Stimulated activated CD4-positive, alpha-beta T cell treated with anti-CD3 and anti-CD28 coated beads, Interleukin-15, amount 100 ng/mL, for 1 hour (primary cell): Measurements from ENCODE around the gene UBE3A.
A peak's percentile ranks its signal among the peaks of the same experiment; 100 is the strongest.
"Not testable (repeated sequence)": the region's sequence is repeated elsewhere in the genome, so short reads cannot be mapped to it uniquely, and the experiment has no call there.

Experiments used
- DNase-seq, 2 donors: peaks; one replicate each; pipeline ENCODE4 v3.0.0-alpha.2; 2020; ENCODE audit warnings: low read depth in 1 of 2, low spot score in 1 of 2

UBE3A gene

GRCh38 chr15:25438601-25439368 is at the start of gene UBE3A:
TSS of gene UBE3A (minus strand) at chr15:25439024. CDS start at chr15:25409107, 29,917 bp downstream.
- peak; percentile 73 to 87 for DNase-seq

DNA sequence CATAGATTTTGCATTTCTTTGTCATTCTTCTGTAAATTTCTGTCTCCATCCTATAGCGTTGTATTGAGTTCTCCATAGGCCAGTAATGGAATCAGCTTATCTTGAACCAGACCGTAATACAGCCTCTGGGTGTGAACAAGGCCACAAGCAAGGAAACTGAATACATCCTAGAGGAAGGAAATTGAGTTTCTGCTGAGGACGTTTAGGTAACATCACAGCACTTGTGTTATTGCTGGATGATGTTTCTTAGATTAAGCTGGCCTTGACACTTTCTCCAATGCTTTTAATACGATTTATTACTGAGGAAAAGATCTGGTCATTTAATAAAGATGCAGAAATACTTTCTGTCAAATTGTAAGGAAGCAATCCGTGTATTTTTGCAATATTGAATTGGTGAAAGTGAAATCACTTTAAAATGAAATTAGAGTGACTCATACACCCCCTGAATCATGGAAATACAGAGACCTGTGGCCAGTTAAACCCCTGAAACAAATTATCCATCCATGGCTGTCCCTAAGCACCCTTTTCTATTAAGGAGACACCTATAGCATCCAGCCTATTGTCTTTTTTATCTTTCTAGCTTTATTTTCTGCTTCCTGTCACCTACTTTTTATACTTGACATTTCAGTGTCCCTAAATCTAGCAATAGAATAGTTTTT is 48.5 kb upstream of the UBE3A start:
- no peak for DNase-seq

- no peak for DNase-seq
These were observed 47.2 kb upstream of the UBE3A start for GRCh38 chr15:25486051-25486450.

DNA sequence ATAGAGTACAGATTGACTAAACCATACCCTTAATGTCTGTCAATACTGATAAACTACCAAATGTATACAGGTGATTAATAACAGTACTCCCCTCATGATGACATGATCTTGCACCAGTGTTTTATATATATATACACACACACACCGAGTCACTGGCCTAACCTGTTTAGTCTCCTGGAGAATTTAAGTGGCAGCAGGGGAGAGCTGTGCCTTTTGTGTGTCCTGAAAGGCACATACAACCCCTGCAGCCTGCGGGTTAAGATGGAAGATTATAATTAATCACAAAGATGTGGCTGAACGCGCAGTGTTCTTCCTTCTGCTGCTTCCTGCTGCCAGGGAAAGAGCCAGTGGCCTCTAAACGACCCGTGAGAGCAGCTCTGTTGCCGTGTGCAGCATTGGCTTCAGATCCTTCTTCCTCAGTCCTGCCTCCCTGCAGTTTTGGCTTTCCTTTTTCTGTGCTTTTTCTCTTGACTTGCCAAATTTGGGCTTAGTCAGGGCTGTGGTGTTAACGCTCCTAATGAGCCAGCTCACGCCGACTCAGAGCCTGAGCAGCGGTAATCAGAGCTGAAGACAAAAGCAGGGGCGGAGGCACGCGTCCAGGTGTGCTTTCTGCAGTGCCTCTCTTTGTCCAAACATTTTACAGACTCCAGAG is 42.5 kb upstream of the UBE3A start:
- no peak for DNase-seq

DNA sequence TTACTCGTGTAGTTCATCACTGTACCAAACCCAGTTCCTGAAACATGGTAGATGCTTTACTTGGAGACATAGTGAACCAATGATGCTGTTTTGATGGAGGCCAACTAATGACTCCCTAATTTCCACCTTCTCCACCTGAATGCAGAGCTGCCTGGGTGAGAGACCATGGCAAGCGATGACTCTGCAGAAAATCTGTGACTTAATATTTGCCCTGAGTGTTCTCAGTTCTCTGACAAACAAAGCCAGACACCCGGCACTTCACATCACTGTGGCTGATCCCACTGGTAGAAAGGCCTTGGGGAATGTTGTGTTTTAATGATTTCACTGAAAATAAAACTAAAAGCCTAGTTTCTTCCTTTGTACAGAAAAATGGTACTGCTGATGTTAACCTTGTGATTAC is 39.5 kb upstream of the UBE3A start:
- no peak for DNase-seq

DNA sequence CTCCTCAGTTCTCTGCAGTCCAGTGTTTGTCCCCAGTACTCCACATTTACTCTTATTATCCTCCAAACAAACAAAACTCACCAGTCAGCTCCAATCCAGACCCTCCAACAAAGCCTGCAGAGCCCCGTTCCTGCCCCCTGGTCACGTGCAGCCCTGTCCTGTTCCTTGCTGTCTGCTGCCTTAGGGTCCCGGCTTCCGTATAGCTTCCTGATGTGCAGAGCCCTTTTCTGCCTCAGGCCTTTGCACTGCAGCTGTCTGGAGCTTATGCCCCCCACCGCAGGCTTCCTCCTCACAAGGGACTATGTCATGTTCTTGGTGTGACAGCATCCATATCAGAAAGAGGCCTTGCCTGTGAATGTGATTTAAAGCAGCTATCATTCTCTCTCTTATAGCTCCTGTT is 39.0 kb upstream of the UBE3A start:
- DNase-seq, result no peak

DNA sequence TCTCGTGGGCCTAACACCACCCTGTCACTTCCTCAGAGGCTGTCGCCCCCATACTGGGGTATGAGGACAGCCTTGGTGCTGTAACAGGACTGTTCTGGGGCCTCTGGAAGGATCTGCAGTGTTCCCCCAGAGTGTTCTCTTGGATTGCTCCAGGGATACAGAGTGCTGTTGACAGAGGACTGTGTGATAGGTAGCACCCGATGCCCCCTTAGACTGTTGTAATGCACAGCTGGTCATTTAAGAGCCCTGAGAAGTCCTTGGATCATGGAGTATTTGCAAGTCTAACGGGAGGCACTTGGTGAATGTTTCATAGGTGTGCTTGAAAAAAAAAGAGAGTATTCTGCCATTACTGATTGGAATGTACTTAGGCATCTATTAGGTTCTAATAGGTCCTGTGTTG is 35.4 kb upstream of the UBE3A start:
- DNase-seq, result no peak

GRCh38 chr15:25470230-25470629 is 31.4 kb upstream of the UBE3A start:
- no peak for DNase-seq

- DNase-seq, result no peak
These were observed 30.6 kb upstream of the UBE3A start for GRCh38 chr15:25469377-25469776.

GRCh38 chr15:25468611-25469010 is 29.8 kb upstream of the UBE3A start:
- DNase-seq, result no peak

DNA sequence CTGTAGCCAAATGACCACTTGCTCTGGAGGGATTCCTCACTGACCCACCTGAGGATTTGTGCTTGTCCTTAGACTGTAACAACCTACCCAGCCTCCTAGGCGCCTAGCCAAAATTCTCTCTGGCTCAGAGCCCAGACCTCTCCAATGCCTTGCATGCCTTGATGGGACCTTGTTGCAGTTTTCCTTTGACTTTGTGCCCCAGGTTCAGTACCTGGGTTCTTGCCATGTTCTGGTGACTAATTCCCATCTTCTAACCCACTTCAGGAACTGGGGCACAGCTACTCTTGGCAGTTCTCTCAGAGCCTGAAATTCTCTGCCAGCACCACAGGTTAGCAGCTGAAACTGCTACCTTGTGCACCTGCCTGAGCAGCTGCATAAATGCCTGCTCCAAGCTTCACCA is 27.0 kb upstream of the UBE3A start:
- DNase-seq, result no peak

DNA sequence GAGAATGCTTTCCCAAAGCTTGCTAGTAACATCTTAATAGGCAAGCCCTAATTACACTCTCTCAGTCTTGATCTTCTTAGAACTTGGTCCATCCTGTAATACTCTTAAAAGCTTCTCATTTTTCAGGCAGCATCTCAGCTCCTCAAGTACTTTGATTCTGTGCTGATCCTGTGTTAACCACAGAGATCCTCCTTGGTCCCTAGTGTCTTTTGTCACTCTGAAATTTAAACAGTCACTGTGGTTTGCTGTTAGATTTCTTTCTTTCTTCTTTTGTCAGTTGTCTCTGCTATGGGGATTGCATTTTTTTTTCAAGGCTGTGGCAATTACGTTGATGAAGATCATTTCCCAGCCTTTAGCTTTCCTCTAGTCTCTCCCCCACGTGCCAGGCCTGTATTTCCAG is 26.0 kb upstream of the UBE3A start:
- DNase-seq, result no peak

DNA sequence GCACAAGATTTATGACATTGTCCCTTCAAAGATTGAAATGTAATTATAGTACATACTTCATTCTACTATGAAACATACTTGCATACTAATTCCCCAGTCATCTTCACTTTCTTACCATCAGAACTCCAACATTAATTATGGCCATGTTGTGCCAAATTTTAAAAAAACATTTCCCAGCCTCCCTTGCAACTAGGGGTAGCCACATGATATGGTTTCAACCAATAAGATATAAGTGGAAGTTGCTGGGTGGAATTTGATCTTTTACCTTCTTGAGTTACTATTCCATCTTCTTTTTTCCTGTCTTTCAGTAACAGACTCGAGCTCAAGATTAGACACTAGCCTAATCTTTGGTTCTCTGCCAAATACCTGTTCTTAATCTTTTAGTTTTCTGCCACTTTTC is 25.6 kb upstream of the UBE3A start:
- no peak for DNase-seq

DNA sequence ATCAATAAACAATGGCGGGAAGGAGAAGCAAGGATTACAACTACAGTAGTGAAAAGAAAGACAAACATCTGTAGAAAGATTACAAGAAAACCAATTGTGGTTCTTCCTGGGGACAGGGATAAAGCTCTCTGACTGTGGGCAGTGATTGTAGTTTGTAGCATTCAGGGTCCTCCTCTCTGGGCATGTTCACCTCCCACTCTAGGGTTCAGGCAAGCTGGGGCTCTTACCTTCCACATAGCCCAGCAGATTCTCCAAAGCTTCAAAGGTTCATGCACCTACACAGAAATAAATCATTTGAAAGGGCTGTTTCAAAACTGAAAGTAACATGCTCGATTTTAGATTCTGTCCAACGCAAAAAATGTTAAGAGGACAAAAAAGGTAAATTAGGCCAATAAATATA is 17.4 kb upstream of the UBE3A start:
- no peak for DNase-seq

DNA sequence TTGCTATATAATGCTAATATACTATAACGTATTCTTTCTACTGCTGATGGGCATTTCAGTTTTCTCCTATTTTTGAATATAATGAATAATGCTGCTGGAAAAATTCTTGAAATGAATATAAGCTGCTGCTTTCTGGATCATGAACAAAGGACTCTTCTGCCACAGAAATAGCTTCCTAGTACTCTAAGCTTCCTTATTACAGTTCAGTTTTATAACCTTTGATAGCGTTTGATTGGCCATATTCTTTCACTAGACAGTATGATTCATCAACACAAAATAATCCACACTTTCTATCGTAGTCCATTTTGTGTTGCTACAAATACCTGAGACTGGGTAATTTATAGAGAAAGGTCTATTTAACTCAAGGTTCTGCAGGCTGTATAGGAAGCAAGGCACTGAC is 16.4 kb upstream of the UBE3A start:
- no peak for DNase-seq

DNA sequence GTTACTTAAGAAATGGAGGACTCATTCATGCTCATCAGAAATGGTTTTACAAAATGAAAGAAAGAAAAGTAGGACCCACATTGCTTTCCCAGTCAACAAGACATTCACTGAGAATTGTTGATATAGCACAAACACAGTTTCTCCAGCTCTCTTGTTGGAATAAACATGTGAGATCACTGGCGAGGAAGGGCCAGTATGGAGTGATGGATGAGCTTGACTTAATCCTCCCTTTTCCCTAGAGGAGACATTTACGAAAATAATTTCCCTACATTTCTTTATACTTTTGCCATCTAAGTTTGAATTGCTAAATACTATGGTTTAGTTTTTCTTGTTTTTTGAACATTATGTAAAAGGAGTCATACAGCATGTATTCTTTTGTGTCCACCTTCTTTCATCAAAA is 15.9 kb upstream of the UBE3A start:
- DNase-seq, result no peak

- not testable (repeated sequence) for DNase-seq
These were observed 14.4 kb upstream of the UBE3A start for GRCh38 chr15:25453246-25453645.

- no peak for DNase-seq
These were observed 12.7 kb upstream of the UBE3A start for GRCh38 chr15:25451501-25451900.

GRCh38 chr15:25450163-25450562 is 11.3 kb upstream of the UBE3A start:
- no peak for DNase-seq

GRCh38 chr15:25446076-25446475 is 7.3 kb upstream of the UBE3A start:
- no peak for DNase-seq

- no peak for DNase-seq
These were observed 6.6 kb upstream of the UBE3A start for GRCh38 chr15:25445412-25445811.

DNA sequence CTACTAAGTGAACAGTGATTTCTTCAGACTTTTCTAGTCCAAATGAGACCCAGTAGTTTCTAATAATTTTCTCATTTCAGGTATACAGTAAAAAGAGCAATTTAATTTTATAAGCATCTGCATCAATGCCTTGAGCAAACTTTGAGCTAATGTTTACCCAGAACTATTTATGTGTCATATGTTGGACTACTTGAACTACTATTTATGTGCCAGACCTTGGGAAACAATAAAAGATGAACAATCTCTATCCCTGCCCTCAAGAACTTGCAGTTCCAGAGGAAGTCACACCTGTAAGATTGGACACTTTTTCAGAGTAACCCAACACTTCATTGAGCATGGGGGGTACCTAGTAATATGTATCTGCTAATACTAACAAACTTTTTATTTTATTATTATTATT is 2.3 kb upstream of the UBE3A start:
- no peak for DNase-seq
